ENCODE data around the gene ALG12. TPM values are rescaled to one million over a fixed set of nuclear protein-coding genes. Genes with fewer than 3 reads are reported as not detected.
A peak's percentile ranks its signal among the peaks of the same experiment; 100 is the strongest.

Gene ALG12
- polyA plus RNA-seq, 1 of the 3 experiments (the other 2 are of a cell fraction) = 9.9 TPM

- no peak for DNase-seq
- H2AFZ ChIP-seq (ENCODE audit: low read depth) = no peak overlapping the region
- WGBS (ENCODE audit: low lambda C conversion rate) = 88% methylated on average over 11 of the region's 12 CpGs
- H3K4me2 ChIP-seq = no peak overlapping the region
- peaks cover 3 to 14% of the 10 kb centered on the region in 2 experiments for H3K36me3 ChIP-seq (replicated peaks in 1 of 2; ENCODE audit: control insufficient read depth in 1 of 2, insufficient read depth in 2 of 2, low read length in 1 of 2)
- POLR2A ChIA-PET = no interaction called here
- H3K27me3 ChIP-seq (ENCODE audit: insufficient read depth) = no peaks in the 10 kb centered on the region
- H3K9ac ChIP-seq = no peak overlapping the region
- H3K9me3 ChIP-seq = no peaks in the 10 kb centered on the region
- 0 out of 2 replicates have a peak, but pooled peaks cover 5% of the 10 kb centered on the region for H3K79me2 ChIP-seq (ENCODE audit: insufficient read depth)
- peaks cover 0 to 12% of the 10 kb centered on the region in 2 experiments; a peak in 2 of 4 replicates for H3K4me1 ChIP-seq (ENCODE audit: control insufficient read depth in 1 of 2, insufficient read depth in 2 of 2, low read depth in 1 of 2, low read length in 1 of 2)
- TF ChIP-seq REST (IDR thresholded peaks at IDR 0.05; ENCODE audit: low read depth, low read length) (peak; percentile 91), YY1 (IDR thresholded peaks at IDR 0.05; ENCODE audit: low read depth) (no peak)
- CTCF ChIA-PET = interaction anchor here (1.2 to 2.5 kb wide), 4 partner anchors 10 to 148 kb away, joined by 3 to 11 read pairs (median 6); no protein-coding TSS in a partner anchor
- H3K4me3 ChIP-seq (ENCODE audit: low read depth in 2 of 2, low read length in 1 of 2) = no peak overlapping the region
- H4K20me1 ChIP-seq (ENCODE audit: insufficient read depth) = no peaks in the 10 kb centered on the region
- H3F3A ChIP-seq (replicated peaks; ENCODE audit: insufficient read depth) = no peaks in the 10 kb centered on the region
- H3K9me2 ChIP-seq = no peaks in the 10 kb centered on the region
- H3K27ac ChIP-seq (ENCODE audit: low read depth in 2 of 2, low read length in 1 of 2) = no peak overlapping the region
These were observed 2.6 kb downstream of the ALG12 start for GRCh38 chr22:49915610-49916009.

- no peak for DNase-seq
- TF ChIP-seq, protein P1, sequence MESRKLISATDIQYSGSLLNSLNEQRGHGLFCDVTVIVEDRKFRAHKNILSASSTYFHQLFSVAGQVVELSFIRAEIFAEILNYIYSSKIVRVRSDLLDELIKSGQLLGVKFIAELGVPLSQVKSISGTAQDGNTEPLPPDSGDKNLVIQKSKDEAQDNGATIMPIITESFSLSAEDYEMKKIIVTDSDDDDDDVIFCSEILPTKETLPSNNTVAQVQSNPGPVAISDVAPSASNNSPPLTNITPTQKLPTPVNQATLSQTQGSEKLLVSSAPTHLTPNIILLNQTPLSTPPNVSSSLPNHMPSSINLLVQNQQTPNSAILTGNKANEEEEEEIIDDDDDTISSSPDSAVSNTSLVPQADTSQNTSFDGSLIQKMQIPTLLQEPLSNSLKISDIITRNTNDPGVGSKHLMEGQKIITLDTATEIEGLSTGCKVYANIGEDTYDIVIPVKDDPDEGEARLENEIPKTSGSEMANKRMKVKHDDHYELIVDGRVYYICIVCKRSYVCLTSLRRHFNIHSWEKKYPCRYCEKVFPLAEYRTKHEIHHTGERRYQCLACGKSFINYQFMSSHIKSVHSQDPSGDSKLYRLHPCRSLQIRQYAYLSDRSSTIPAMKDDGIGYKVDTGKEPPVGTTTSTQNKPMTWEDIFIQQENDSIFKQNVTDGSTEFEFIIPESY (IDR thresholded peaks at IDR 0.05; ENCODE audit: borderline replicate concordance, low read depth) = no peak
- TF ChIP-seq NRF1 (IDR thresholded peaks at IDR 0.05; ENCODE audit: low read depth, low read length) (no peak), RAD21 (IDR thresholded peaks at IDR 0.05; ENCODE audit: low read length) (no peak), NFIC (IDR thresholded peaks at IDR 0.05; ENCODE audit: borderline replicate concordance) (no peak)
- Histone ChIP-seq H3K9me3 (no peaks in the 10 kb centered on the region), H3K27ac (ENCODE audit: low read depth in 2 of 2, low read length in 1 of 2) (no peak overlapping the region), H3K27me3 (ENCODE audit: insufficient read depth) (no peaks in the 10 kb centered on the region), H3K4me3 (ENCODE audit: low read depth in 2 of 2, low read length in 1 of 2) (no peak overlapping the region), H3K9ac (no peak overlapping the region), H3K9me2 (no peaks in the 10 kb centered on the region), H3F3A (replicated peaks; ENCODE audit: insufficient read depth) (no peaks in the 10 kb centered on the region), H3K79me2 (ENCODE audit: insufficient read depth) (0 out of 2 replicates have a peak, but pooled peaks cover 5% of the 10 kb centered on the region), H2AFZ (ENCODE audit: low read depth) (no peak overlapping the region), H3K36me3 (replicated peaks in 1 of 2; ENCODE audit: control insufficient read depth in 1 of 2, insufficient read depth in 2 of 2, low read length in 1 of 2) (peaks cover 3 to 15% of the 10 kb centered on the region in 2 experiments), H4K20me1 (ENCODE audit: insufficient read depth) (no peaks in the 10 kb centered on the region), H3K4me2 (no peak overlapping the region), H3K4me1 (ENCODE audit: control insufficient read depth in 1 of 2, insufficient read depth in 2 of 2, low read depth in 1 of 2, low read length in 1 of 2) (peaks cover 0 to 6% of the 10 kb centered on the region in 2 experiments; a peak in 1 of 4 replicates)
- CTCF ChIA-PET = interaction anchor here (2.3 to 2.5 kb wide), 2 partner anchors 16 to 116 kb away, joined by 7 to 11 read pairs; no protein-coding TSS in a partner anchor
- POLR2A ChIA-PET = no interaction called here
- 78% methylated on average over 8 of the region's 12 CpGs for WGBS (ENCODE audit: low lambda C conversion rate)
These were observed 4.0 kb downstream of the ALG12 start for GRCh38 chr22:49914256-49914655.
